ENCODE data around the gene SPAG9.

The SPAG9 gene

GRCh38 chr17:50989149-50989548, 131.5 kb downstream of the SPAG9 start:
- DNase-seq (ENCODE audit: low read depth, low spot score) = no peak

- DNase-seq (ENCODE audit: low read depth, low spot score) = no peak
Observed at GRCh38 chr17:50988427-50988826, 132.2 kb downstream of the SPAG9 start.

DNA sequence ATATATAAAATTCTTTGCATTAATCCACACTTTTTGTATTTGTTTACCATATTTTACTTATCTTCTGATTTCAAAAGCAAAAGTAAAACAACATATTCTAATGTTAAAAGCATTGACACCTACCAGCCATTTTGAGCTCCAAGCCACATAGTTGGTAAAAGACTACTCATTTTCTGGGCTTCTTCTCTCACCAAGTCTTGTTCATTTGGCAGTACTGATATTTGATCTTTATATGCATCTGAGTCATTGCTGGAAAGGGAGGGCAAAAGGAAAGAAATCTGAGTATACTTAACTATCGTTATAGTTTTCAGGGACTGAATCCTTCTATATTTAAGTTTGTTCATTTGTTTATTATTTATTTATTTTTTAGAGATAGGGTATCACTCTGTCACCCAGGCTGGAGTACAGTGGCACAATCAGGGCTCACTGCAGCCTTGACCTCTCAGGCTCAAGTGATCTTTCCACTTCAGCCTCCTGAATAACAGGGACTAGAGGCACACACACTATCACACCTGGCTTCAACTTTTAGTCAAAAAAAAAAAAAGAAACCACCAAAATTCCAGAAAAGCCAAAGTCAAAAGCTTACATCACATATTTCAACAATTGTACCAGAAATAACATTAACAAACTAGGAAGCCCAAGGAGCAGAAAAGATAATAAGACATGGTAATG, 133.5 kb downstream of the SPAG9 start:
- no peak for DNase-seq (ENCODE audit: low read depth, low spot score)

DNA sequence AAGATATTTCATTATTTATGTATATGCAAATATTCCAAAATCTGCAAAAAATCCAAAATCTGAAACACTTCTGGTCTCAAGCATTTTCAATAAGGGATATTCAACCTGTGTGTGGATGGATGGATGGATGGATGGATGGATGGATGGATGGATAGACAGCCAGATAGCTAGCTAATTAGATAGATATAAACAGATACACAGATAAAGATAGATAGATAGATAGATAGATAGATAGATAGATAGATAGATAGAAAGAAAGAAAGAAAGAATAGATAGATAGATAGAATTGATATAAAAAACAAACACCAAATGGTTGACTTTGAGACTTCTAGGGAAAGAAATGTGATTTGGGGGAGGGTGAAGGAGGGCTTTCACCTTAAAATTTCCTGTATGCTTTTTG, 139.4 kb downstream of the SPAG9 start:
- no peak for DNase-seq (ENCODE audit: low read depth, low spot score)

GRCh38 chr17:50979524-50979927, 141.1 kb downstream of the SPAG9 start:
- no peak for DNase-seq (ENCODE audit: low read depth, low spot score)

DNA sequence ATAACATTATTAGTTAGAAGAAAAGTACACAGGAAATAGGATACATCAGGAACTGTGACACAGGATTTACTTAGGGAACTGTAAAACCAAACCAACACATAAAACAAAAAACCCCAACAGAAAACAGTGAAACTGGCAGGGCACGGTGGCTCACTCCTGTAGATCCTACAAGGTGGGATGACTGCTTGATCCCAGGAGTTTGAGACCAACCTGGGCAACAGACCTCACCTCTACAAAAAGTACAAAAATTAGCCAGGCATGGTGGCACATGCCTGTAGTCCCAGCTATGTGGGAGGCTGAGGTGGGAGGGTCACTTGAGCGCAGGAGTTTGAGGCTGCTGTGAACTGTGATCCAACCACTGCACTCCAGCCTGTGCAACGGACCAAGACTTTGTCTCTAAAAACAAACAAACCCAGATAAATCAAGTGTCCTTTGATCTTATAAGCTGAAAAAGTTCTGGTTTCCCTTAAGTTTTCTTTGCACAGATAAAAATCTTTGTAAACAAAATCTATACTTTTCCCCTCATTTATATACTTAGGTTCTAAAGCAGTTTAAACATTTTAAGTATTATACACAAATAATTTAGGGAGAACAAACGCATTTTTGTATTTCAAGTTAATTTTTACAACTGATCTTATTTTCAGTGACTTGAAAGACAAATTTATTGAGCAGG, 143.0 kb downstream of the SPAG9 start:
- DNase-seq (ENCODE audit: low read depth, low spot score) = no peak

DNA sequence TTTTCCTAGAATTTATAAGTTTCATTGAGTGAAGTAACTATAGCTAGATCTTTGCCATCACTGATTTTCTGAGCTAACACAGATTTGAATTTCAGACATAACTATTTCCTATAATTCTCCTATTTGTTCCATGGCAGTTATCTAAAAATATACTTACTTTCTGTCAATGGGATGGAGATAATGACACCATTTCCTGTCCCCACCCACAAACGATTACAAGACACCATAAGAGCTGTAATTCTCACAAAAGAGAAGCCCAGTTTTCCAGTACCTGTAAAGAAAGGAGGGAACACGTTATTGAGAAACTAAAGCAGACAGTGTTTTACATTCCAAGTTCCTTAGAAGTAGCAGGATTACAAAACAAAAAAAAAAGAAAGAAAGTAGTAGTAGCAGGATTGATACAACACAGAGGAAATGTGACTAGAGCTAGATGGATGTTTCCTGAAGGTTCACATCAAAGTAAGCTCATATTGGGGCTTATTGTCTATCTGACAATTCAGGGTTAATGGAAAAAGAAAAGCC, 143.7 kb downstream of the SPAG9 start:
- no peak for DNase-seq (ENCODE audit: low read depth, low spot score)

- DNase-seq (ENCODE audit: low read depth, low spot score) = no peak
Observed at GRCh38 chr17:50973557-50974494, 146.8 kb downstream of the SPAG9 start.

DNA sequence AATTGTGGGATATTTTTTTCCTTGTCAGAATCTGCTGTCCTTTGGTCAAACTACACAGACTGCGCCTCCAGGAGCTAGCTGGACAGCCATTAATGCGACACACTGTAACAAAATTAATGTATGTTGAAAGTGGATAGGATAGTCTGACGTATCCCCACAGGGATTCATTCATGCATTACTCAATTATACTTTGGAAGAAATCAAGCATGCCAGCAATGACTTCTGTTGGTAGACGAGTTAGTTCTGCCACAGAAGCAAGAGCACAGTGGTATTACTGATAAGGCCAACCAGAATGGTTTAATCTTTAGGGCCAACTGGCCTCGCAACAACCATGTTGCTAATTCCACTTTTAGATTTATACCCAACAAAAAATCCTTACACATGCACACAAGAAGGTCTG, 148.1 kb downstream of the SPAG9 start:
- no peak for DNase-seq (ENCODE audit: low read depth, low spot score)

- no peak for DNase-seq (ENCODE audit: low read depth, low spot score)
Observed at GRCh38 chr17:50967795-50968194, 152.9 kb downstream of the SPAG9 start.

GRCh38 chr17:50966163-50966666, 154.5 kb downstream of the SPAG9 start:
- no peak for DNase-seq (ENCODE audit: low read depth, low spot score)

- no peak for DNase-seq (ENCODE audit: low read depth, low spot score)
Observed at GRCh38 chr17:50963139-50963538, 157.5 kb downstream of the SPAG9 start.

DNA sequence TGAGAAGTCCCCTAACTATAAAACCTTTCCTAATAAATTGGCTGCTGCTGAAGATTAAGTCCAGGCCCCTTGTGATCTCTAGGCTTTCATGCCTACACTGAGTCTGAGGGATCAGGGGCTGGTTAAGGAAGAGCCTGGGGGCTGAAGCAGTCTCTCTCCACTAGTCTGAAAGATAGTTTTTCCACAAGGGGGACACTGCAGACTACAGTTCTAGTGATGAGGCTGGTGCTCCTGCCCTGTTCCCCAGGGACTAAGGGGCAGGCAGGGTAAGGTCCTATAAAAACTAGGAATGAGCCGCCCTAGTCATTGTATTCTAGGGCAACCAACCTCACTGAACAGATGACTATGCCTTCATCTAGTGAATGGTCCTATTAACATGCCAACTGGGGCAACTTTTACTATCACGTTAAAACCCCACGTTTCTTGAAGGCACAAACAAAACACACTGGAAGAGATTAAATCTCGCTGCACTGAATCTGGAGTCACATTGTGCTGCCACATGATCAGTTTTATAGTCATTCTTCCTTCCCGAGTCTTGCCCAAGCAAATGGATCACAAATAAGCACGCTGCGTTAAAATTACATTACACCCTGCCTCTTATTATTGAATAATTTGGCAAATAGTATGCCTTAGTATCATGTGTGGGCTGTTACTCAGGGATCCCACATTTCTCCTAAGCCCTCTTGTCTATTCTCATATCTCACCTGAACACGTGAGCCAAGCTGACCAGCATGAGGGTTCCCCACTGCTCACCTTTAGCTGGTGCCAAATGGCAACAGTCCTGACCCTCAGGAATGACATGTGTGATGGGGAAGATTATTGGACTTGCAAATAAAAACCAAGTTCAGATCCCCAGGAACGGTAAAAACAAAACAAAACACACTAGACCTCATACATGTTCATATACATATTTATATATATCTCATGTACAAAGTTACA, 159.1 kb downstream of the SPAG9 start:
- no peak for DNase-seq (ENCODE audit: low read depth, low spot score)

- no peak for DNase-seq (ENCODE audit: low read depth, low spot score)
Observed at GRCh38 chr17:50959341-50959740, 161.3 kb downstream of the SPAG9 start.

GRCh38 chr17:50957600-50958575, 162.8 kb downstream of the SPAG9 start:
- DNase-seq (ENCODE audit: low read depth, low spot score) = no peak

DNA sequence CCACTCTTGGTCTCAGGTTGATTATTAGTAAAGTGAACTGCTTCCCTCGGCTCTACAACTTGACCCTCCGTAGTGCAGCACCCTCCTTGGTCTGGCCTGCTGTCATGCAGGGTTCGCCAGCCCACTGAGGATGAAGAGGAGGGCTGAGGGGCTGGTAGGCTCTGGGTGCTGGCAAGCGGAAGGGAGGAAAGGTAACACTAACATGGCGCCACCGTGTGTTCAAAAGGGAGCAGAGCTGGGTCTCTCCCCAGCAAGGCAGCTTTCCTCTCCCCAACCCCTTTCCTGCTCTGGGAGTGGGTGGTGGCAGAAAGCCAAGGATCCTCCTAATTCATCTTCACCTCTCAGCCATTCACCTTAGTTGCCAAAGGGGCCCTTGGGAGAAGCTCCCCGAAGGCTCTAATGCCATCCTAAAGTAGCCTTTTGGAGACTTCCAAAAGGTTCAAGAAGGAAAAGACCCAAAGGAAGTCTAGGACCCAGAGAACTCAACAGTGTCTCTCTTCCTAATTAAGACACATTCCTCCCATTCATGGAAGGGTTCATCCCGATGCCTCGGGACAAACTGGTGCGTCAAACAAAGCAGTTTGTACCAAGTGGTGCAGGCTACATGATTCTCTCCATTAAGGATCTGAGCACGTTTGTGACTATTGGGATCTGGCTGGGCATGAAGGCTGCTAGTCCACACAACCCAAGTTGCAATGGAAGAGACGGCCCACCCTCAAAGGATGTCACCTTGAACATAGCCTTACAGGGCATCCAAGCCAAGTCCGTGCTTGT, 163.7 kb downstream of the SPAG9 start:
- DNase-seq (ENCODE audit: low read depth, low spot score) = no peak

GRCh38 chr17:50956409-50956749, 164.3 kb downstream of the SPAG9 start:
- DNase-seq (ENCODE audit: low read depth, low spot score) = no peak

- no peak for DNase-seq (ENCODE audit: low read depth, low spot score)
Observed at GRCh38 chr17:50955667-50956120, 165.0 kb downstream of the SPAG9 start.

- no peak for DNase-seq (ENCODE audit: low read depth, low spot score)
Observed at GRCh38 chr17:50955160-50955559, 165.5 kb downstream of the SPAG9 start.
